Colonic mucosa (tissue), 4 donors: Measurements from ENCODE around the gene TMEM140. TPM values are rescaled to one million over a fixed set of nuclear protein-coding genes. Genes with fewer than 3 reads are reported as not detected.

ENCODE experiments used
- DNase-seq: peaks from one replicate; pipeline ENCODE4 v3.0.0-alpha.2; 2020
- H3K27ac ChIP-seq: fragments of 200-600 bp; one replicate; pipeline ENCODE4 v1.8.0; 2021
- H3K27me3 ChIP-seq: fragments of 200-600 bp; one replicate; pipeline ENCODE4 v1.8.0; 2021
- H3K36me3 ChIP-seq: fragments of 200-600 bp; one replicate; pipeline ENCODE4 v1.8.0; 2021
- H3K4me1 ChIP-seq: fragments of 200-600 bp; one replicate; pipeline ENCODE4 v1.8.0; 2021; ENCODE audit warnings: mild to moderate bottlenecking
- H3K4me3 ChIP-seq: fragments of 200-600 bp; one replicate; pipeline ENCODE4 v1.8.0; 2021
- H3K9ac ChIP-seq, 2 donors: one replicate each; pipeline ENCODE4 v1.7.0; 2013; ENCODE audit warnings: control low read depth in 2 of 2, low read depth in 2 of 2, low read length in 2 of 2
- H3K9me3 ChIP-seq: fragments of 200-600 bp; one replicate; pipeline ENCODE4 v1.8.0; 2021
- CTCF ChIP-seq: fragments of 200-600 bp; IDR thresholded peaks from one replicate; pipeline ENCODE4 v1.8.0; 2022; ENCODE audit warnings: antibody characterized with exemption, mild to moderate bottlenecking
- intact Hi-C: fragments of 100-400 bp; cut with DNase I; formaldehyde crosslinking; loops from one replicate; pipeline ENCODE4 v1.14.1; 2022
- total RNA-seq, 2 donors: library from RNA; stranded (reverse); fragmentation: NEBNext Ultra II Directional in 1 of 2; extraction: Animal tissue kit (Norgen Biotek cat#: 25700) in 1 of 2; gene quantifications; one replicate each; pipeline ENCODE4 v1.2.1, GENCODE V29; 2021
- donor health status: healthy.
- donor health status: DM: no; HTN: no; CAD: no.
- donor health status: DM: no; HTN: no; CAD: no.

The TMEM140 gene
- total RNA-seq, 2 donors from 2014 or later = 3.8 to 11.9 TPM

- no peak for DNase-seq
- Histone ChIP-seq H3K9ac (no peak overlapping the region), H3K27ac (no peak overlapping the region), H3K4me1 (no peaks in the 10 kb centered on the region), H3K9me3 (no peaks in the 10 kb centered on the region), H3K4me3 (no peak overlapping the region), H3K27me3 (no peaks in the 10 kb centered on the region), H3K36me3 (no peaks in the 10 kb centered on the region)
- intact Hi-C loops = no loop called here
- no peak for TF ChIP-seq CTCF
These were observed 57.0 kb downstream of the TMEM140 start for GRCh38 chr7:135204876-135205275.

GRCh38 chr7:135205850-135206249 is 58.0 kb downstream of the TMEM140 start:
- intact Hi-C loops = no loop called here
- no peak for DNase-seq
- H3K36me3 ChIP-seq = no peaks in the 10 kb centered on the region
- TF ChIP-seq CTCF = no peak
- H3K9ac ChIP-seq = no peak overlapping the region
- no peak overlapping the region for H3K4me3 ChIP-seq
- H3K4me1 ChIP-seq = no peaks in the 10 kb centered on the region
- no peak overlapping the region for H3K27ac ChIP-seq
- no peaks in the 10 kb centered on the region for H3K27me3 ChIP-seq
- H3K9me3 ChIP-seq = no peaks in the 10 kb centered on the region

- DNase-seq = no peak
- H3K4me1 ChIP-seq = no peaks in the 10 kb centered on the region
- H3K27me3 ChIP-seq = no peaks in the 10 kb centered on the region
- intact Hi-C loops = no loop called here
- TF ChIP-seq CTCF = no peak
- H3K9ac ChIP-seq = no peak overlapping the region
- no peaks in the 10 kb centered on the region for H3K9me3 ChIP-seq
- no peaks in the 10 kb centered on the region for H3K36me3 ChIP-seq
- no peak overlapping the region for H3K27ac ChIP-seq
- H3K4me3 ChIP-seq = no peak overlapping the region
These were observed 59.1 kb downstream of the TMEM140 start for GRCh38 chr7:135206941-135207391.

- TF ChIP-seq CTCF = no peak
- DNase-seq = no peak
- H3K27ac ChIP-seq = no peak overlapping the region
- H3K9ac ChIP-seq = no peak overlapping the region
- no peaks in the 10 kb centered on the region for H3K27me3 ChIP-seq
- no peak overlapping the region for H3K4me3 ChIP-seq
- no peaks in the 10 kb centered on the region for H3K9me3 ChIP-seq
- H3K4me1 ChIP-seq = no peaks in the 10 kb centered on the region
- H3K36me3 ChIP-seq = no peaks in the 10 kb centered on the region
- intact Hi-C loops = no loop called here
These were observed 59.7 kb downstream of the TMEM140 start for GRCh38 chr7:135207406-135208101.

GRCh38 chr7:135208102-135208793 is 60.4 kb downstream of the TMEM140 start:
- H3K27me3 ChIP-seq = no peaks in the 10 kb centered on the region
- H3K27ac ChIP-seq = no peak overlapping the region
- no peaks in the 10 kb centered on the region for H3K4me1 ChIP-seq
- H3K4me3 ChIP-seq = no peak overlapping the region
- H3K36me3 ChIP-seq = no peaks in the 10 kb centered on the region
- H3K9ac ChIP-seq = no peak overlapping the region
- no peak for TF ChIP-seq CTCF
- intact Hi-C loops = no loop called here
- DNase-seq = no peak
- no peaks in the 10 kb centered on the region for H3K9me3 ChIP-seq
